Stimulated activated CD8-positive, alpha-beta memory T cell treated with anti-CD3 and anti-CD28 coated beads, Interleukin-2, amount 100 ng/mL, for 48 hours (primary cell): ENCODE results near the gene SPATC1L.
"Not testable (repeated sequence)": the region's sequence is repeated elsewhere in the genome, so short reads cannot be mapped to it uniquely, and the experiment has no call there.

Experiments
- DNase-seq, 2 donors: peaks; one replicate each; pipeline ENCODE4 v3.0.0-alpha.2; 2020; ENCODE audit warnings: low read depth in 2 of 2

The SPATC1L gene

DNA sequence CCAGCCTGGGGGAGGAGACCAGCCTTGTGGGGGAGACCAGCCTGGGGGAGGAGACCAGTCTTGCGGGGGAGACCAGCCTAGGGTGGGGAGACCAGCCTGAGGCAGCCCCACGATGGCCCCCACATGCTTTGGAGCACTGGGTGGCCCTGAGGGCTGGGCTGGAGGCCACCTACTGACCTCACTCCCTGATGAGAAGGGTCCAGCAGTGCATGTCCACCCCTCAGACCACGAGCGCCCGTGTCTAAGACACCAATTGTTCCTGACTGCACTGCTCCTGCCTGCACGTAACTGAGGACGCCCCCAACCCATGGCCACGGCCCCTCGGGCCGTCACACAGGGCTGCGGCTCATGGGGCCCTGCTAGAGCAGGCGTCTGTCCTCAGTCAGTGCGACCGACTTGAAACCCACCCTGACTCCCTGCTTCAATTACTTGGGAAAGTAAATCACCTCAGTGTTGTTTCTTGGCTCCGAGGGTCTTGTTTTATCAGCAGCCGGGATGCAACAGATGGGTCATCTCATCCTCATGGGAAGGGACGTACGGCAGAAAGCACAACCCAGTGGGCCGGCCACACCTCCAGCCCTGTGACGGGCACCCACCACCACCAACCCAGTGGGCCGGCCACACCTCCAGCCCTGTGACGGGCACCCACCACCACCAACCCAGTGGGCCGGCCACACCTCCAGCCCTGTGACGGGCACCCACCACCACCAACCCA is at the start of gene SPATC1L:
Gene SPATC1L, minus strand, starts transcription at position 550 of the 715 bp plus-strand sequence. CDS start 1,643 bp downstream, outside the sequence.
- DNase-seq: peak in 1 of 2 donors; percentile 53

DNA sequence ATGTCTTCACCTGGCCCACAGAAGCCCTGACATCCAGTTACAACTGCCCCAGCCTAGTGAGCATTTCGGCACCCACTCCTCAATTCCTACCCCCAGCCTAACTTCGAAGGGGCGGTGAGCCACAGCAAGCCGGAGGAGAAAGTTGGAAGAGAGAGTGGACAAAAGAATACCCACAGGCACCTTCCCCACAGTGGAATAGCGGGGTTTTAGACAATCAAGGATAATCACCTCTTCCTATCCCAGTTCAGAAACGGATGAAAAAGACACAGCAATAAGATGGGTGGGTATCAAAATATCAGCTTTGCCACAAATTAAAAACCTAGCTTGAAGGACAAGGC is 45.6 kb upstream of the SPATC1L start:
- no peak for DNase-seq

DNA sequence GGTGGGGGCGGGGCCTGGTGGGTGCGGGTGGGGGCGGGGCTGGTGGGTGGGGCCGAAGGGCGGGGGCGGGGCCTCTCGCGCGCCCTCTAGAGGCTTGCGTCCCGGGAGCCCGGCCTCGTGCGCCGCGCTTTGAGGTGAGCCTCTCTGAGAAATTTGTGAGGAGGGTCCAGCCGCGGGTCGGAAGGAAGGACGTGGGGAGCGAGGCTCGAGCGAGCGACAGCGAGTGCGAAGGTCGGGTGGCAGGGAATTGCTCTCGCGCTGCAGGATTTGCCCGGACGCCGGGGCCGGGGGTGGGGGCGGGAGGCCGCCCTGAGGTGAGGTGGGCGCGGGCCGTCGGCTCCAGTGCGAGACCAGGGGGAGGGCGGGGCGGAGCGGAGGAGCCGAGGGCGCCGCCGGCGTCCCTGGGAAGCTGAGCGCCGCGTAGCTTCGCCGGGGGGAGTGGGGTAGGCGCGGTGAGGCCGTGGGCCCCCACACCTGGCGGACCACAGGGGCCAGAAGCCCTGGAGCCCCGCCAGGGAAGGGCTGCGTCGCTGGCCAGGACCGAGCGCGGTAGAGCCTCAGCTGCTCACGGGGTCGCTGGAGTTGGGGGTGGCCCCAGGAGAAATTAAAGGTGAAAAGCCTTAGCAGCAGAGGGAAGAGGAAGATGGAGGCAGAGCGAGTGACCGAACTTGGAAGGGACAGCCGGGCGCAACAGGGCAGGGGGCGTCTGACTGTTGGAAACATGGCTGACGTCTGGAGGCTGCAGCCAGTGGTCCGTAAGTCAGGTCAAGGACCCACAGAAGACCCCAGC is 45.1 kb upstream of the SPATC1L start:
- no peak for DNase-seq

DNA sequence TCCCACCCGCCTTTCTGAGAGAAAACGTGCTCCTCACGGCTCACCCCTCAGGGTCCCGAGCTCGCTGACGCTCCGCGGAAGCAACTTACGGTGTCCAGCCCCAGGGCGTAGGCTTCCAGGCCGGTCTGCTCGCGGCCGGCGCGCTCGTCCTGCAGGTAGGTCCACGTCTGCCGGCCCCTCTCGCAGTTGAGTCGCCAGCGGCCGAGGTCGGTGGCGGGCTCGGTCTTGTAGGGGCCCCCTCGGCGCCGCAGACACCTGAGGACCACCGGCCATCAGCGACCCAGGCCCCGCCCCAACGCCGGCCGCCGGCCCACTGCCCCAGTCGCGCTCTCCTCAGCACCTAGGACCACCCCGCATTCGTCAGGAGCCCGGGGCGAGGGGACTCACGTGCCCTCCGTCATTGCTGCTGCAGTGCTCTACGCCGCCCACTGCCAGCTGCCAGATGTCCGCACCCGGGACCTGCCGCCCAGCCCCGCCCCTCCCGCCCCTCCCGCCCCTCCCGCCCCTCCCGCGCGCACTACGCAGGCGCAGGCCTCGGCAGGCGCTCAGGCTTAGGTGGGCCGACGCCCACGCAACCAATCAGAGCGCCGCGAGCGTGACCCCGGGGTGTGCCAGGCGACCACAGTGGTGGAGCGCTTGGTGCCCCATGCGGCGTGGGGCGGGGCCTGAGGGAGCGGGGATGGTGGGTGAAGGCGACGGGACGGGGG is 44.2 kb upstream of the SPATC1L start, which contains the start of gene LSS:
Gene LSS, minus strand, starts transcription at position 430 of the 707 bp plus-strand sequence. Its CDS starts 29 bp downstream, at position 401.
- peak; percentile 96 to 97 for DNase-seq

DNA sequence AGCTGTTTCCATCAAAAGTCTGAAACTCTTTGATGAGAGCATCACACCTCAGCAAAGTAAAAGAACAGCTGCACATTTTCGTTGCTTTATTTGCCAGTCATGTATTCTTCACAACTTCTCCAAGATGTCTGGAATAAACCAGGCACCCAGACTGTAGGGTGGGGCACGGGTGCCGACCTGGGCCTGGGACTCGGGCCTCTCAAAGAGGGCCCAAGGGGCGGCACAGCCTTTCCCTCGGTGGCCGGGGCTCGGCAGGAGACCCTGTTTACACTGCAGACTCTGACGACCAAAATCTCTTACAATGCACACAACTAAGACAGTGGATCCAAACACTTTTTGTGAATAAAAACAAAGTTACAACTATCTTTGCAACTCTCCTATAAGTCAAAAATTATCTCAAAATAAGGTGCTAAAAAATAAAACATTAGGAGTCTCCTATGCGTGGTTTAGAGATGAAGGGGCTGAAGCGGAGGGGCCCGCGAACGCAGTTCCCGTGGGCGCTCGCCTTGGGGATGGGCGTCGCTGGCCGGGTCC is 43.6 kb upstream of the SPATC1L start:
- DNase-seq: no peak

DNA sequence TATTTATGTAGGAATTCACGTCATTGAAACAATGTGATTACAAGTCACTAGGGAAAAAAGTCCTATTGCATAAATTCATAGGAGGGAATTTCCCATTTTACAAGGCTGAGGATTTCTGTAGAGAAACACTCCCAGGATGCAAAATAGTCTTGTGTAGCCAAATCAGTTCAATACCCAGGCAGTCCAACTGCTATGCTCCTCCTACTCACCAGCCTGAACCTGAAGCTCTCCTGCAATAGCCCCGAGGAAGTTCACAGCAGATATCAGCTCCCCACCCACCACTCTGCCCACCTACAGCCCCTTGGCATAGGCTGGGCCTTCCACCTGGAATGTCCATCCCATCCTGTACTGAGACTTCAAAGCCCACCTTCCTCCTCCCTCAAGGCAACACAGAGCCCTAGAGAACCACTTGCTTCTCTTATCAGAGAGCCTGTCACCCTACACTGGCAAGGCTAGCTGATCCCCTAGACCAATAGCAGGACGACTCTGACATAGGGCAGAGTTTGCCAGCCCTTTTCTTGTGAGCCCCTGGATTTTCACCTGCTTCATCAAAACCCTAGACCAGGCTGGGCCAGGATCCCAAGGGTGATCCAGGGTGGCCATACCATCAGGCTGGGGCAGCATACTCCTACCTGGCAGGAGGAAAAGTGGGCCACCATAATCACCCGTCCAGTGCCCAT is 42.8 kb upstream of the SPATC1L start:
- DNase-seq: no peak

DNA sequence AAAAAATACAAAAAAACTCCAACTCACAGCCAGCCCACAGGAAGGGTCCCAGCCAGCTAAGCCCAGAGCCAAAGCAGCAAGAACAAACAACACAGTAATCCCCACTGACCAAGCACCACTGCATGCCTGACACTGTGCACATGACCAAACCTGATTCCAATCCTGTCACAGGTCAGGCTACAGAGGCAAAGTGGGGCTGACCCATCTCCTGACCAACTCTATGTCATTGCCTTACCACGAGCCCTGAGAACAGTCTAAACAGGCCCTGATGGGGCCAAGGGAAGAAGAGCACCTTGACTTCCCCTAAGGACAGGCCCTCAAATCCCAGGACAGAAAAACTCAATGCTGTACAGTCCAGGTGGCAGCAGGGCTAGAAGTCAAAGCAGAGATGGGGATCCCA is 41.9 kb upstream of the SPATC1L start:
- no peak for DNase-seq

DNA sequence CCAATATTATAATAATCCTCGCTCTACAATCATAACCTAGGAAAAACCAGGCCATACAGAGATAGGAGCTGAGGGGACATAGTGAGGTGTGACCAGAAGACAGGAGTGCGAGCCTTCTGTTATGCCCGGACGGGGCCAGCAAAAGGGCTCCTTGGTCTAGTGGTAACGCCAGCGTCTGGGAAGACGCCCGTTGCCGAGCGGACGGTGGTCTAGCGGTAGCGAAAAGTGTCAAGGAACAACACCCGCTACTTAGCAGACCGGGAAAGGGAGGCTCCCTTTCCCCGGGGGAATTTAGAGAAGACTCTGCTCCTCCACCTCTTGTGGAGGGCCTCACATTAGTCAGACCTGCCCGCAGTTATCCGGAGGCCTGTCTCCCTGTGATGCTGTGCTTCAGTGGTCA is 39.4 kb upstream of the SPATC1L start:
- DNase-seq: not testable (repeated sequence)

DNA sequence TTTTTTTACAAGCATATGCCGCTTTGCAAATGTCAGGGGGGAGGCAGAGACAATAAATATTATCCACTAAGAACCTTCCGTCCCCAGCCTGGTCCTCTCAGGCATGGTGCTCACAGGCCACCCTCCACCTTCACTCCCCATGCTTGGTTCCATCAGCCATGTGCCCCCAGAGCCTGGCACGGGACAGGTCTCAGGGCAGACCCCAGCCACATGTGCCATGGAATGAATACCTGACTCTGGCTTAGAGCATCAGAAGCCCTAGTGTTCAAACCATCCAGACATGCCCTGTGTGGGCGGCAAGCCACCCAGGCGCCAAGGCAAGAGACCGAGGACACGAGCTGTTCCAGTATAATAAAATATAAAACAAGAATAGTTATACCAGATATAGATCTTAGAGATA is 39.0 kb upstream of the SPATC1L start:
- no peak for DNase-seq

DNA sequence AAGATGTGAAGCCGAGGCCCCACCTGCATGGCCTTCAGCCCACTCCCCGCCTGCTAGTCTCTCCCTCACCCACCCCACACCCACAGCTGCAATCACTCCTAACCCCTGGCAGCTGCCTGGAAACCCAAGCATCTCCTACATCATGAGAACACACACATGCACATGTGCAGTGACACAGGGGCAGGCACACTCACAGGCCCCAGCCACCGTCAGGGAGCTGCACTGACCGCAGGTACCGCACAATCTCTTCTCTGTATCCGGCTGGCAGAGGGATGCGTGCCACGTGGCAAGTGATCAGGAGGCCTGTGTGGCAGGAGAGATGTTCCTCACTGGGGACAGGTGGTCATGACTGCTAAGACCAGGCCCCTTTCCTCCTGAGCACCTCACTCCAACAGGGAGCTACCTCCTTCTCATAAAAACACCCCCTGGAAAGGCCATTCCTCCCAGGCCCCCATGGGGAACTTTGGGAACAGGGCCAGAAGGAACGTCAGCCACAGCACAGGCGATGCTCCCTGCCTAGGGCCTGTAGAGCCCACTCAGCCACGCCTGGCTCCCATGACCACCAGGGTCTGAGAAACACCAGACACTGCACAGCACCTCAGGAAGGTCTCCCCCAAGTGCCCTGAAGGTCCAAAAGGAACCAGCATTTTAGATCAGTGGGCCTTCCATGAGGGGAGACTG is 38.3 kb upstream of the SPATC1L start:
- no peak for DNase-seq

DNA sequence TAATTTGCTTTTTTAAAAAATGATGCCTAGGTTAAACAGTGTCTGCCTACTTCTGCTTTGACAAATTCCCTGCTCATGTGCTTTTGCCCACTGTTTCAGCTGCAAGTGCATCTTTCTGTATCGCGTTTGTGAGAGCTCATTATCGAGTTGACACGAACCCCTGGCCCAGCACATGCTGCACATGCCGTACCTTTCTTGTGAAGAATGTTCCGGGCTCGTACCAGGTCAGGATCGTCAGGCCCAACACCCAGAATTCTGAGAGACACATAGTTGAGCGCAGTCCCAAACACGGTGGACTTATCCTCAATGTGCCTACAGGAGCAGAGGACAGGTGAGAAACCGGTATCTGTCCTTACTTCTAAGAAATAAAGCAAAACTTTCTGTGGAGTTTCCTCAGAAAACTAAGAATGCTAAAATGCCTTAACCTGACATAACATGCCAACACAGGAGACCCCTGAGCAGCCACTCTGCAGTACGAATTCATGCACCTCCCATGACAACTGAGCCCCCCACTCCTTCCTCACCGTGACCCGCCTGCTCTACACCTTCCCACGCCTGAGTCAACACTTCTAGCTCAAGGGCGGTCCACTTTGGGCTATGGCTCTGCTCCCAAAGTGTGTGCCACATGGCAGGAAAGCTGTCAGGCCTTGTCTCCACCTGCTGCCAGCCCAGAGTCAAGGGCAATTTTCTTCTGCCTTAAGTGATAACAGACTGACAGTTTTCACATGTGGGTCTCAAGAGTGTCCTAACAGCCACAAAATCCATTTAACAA is 37.6 kb upstream of the SPATC1L start:
- DNase-seq: no peak

DNA sequence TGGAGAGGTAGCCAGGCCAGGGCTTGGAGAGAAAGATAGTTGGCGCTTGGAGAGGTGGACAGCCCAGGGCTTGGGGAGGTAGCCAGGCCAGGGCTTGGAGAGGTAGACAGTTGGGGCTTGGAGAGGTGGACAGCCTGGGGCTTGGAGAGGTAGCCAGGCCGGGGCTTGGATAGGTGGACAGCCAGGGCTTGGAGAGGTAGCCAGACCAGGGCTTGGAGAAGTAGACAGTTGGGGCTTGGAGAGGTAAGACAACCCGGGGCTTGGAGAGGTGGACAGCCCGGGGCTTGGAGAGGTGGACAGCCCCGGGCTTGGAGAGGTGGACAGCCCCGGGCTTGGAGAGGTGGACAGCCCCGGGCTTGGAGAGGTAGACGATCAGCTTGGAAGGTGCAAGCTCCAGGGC is 36.6 kb upstream of the SPATC1L start:
- no peak for DNase-seq

DNA sequence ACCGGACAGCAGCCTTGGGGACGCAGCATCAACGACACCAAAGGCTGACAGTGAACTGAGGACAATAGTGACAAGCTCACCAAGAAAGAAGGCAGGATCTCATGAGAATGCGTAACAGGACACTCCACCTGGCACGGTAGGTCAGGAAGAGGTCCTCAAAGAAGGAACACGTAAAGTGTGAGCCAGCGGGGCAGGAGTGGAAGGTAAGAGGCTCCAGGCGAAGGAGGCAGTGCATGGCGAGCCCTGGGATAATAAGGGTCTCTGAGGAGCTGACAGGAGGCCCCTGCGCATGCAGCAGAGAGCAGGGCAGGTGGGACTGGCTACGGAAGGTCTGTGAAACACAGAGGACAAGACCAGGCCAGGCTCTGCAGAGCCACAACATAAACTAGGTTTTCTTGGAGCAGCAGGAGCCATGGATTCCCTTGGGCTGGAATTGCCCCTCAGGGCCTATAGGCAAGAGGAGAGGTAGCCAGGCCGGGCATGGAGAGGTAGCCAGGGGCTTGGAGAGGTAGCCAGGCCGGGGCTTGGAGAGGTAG is 36.1 kb upstream of the SPATC1L start:
- no peak for DNase-seq

DNA sequence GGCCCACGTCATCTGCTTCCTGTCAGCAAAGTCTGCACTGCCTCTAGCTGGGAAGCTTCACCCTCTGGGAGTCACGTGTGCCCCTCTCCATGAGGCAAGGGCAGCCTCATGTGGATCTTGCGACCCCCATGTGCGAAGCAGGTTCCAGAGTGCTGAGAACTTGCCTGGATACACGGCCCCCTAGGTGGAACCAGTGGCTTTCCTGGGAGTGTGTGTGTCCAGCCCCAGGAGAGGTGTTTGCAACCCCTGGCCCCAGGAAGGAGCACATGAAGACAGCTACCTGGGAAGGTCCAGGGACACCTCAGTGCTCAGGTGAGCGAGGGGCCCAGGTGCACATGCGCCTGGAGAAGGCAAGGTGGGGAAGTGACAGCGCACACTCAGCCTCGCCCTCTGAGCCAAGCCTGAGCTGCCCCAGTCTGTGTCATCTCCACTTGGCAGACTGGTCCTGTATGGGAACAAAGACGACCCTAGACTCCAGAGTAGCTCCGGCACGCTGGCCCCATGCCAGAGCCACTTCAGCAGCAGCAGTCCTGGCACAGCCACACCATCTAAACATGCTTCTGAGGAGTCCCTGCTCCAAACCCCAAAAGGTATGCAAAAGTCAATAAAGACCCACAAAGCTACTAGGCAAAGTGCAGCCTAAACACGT is 35.5 kb upstream of the SPATC1L start:
- DNase-seq: no peak

DNA sequence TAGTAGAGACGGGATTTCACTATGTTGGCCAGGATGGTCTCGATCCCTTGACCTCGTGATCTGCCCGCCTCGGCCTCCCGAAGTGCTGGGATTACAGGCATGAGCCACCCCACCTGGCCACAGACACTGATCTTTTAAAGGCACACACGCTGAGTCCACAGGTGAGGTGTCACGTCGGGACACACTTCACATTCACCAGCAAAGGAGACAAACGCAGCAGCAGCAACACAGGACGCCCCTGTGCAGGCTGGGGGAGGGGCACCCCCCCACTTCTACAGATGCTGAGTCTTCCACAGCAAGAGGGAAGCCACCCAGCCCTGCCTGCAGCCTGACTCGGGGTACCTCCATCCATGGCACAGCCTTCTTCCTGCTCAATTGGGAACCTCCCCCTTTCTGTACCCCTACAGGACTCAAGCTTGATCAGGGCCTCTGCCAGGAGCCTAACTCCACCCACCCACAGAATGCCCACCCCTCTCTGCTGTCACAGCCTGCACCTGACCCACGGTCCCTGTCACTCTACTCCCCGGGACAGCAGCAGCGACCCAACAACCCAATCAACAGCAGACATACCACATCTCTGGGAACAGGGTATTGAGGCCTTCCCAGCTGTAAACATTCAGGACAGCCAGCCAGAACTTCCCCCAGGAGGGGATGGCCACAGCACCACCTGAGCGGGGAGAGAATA is 34.8 kb upstream of the SPATC1L start:
- DNase-seq: no peak

DNA sequence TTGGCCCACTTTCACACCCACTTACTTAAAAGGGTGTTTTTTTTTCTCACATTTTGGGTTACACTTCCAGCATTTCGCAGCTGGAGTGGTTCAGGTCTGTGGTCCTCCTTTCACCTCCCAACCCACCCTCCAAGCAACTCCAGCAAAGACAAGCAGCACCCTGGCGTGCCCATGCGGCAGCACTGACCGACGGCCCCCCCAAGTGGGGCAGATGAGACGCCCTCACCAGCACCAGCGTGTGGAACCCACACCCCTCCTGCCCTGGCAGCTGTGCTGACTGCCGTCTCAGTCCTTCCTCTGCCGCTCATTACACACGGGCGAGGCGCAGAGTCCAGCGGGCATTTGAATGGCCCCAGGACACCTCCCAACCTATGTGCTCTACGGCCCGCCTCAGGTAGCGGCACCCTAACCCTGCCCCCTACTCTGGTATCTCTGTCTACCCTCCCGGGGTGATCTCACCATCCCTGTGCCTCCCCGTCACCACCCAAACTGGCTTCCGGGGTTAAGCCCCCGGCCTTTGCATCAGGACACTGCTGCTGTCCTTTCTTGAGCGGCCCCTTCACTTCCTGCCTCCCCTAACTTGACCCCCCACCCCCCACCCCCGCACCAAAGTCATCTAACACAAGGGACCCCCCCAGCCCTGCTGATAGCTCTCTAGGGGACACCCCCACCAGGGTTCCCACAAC is 33.4 kb upstream of the SPATC1L start:
- no peak for DNase-seq

DNA sequence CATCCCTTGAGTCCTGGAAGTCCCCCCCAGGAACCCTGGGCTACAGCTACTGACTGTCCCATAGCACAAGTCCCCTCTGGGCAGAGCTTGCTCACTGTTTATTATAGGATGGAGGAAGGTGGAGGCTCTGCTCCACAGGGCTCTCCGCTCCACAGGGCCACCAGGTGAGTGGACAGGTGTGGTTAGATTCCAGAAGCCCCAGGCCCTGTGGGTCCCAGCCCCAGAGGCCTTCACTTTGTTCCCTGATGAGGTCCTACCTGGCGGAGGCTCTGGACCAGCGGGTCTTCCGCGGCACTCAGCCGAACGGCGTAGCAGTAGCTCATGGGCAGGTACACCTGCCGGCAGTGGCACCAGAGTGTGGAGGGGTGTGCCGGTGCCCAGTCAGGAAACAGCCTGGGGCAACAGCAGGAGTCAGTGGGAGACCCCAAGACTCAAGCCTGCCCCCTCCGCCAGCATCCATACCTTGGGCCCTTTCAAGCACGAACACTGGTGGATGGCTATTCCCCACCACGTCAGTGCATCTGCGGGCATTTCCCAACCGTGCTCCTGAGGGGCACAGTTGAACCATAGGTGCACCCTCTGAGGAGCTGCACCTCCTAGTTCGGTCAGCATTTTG is 32.0 kb upstream of the SPATC1L start:
- no peak for DNase-seq
